HCT116 (cell line): ENCODE data around the gene PRKAR2A. TPM values are rescaled to one million over a fixed set of nuclear protein-coding genes. Genes with fewer than 3 reads are reported as not detected.

Experiments
- ATAC-seq: fragments of 200-7000 bp; cut with Tn5 transposase; 2 replicates; pipeline ENCODE4 v1.9.1; 2020; ENCODE audit warnings: mild to moderate bottlenecking, moderate library complexity
- BruUV-seq: library from RNA; stranded (reverse); fragments of 400-500 nt; replicated peaks from 2 replicates; lab custom pipeline; 2021; lab: Mats Ljungman, UMichigan
- CTCF ChIA-PET: fragments of 300-600 bp; sonication (Branson Sonifier 250); formaldehyde crosslinking; loops from one replicate; lab custom pipeline; 2021; ENCODE audit warnings: antibody characterized with exemption; lab: Charles Lee
- POLR2A ChIA-PET: fragments of 300-600, 350-600 bp; sonication (Branson Sonifier 250); formaldehyde crosslinking; loops from one replicate; lab custom pipeline; 2021; ENCODE audit warnings: antibody characterized with exemption; lab: Charles Lee
- RAD21 ChIA-PET, 2 experiments: fragments of 300-600 bp; sonication (Branson Sonifier 250); formaldehyde crosslinking; loops; one replicate each; lab custom pipeline; 2023; ENCODE audit warnings: low total read pairs in 2 of 2; ENCODE audit not compliant: uncharacterized antibody in 2 of 2, unreplicated experiment in 2 of 2, low non-redundant PET in 1 of 2; lab: Charles Lee
- DNase-seq: peaks from one replicate; pipeline ENCODE4 v3.0.0-alpha.2; 2010; ENCODE audit warnings: low read depth, low spot score
- H2AFZ ChIP-seq: fragments of 200-600 bp; shearing (Covaris generic), sonication (generic); 2 replicates; pipeline ENCODE4 v1.6.1; 2017; ENCODE audit warnings: low read depth, mixed run types, mixed read lengths, antibody characterized with exemption, low read length; ENCODE audit not compliant: poor library complexity, severe bottlenecking
- H3K27ac ChIP-seq: 2 replicates; pipeline ENCODE4 v1.5.1; 2012; ENCODE audit warnings: low read depth, low read length
- H3K27me3 ChIP-seq: fragments of 200-600 bp; sonication (generic); 2 replicates; pipeline ENCODE4 v1.6.1; 2016; ENCODE audit warnings: mixed run types, low read length, mixed read lengths; ENCODE audit not compliant: insufficient read depth
- H3K36me3 ChIP-seq, 2 experiments: fragments of 200-500 bp in 1 of 2; fragments of 200-600 bp in 1 of 2; sonication (Bioruptor generic) in 1 of 2; sonication (generic) in 1 of 2; 2 replicates each; pipeline versions ENCODE4 v1.5.1 to v1.6.1; 2014 to 2016; ENCODE audit warnings: low read length in 2 of 2, inconsistent platforms in 1 of 2, mixed read lengths in 1 of 2, mixed run types in 1 of 2; ENCODE audit not compliant: insufficient read depth in 2 of 2, control insufficient read depth in 1 of 2
- H3K4me1 ChIP-seq, 2 experiments: fragments of 200-600 bp in 1 of 2; sonication (generic) in 1 of 2; 2 replicates each; pipeline versions ENCODE4 v1.5.1 to v1.6.1; 2012 to 2017; ENCODE audit warnings: low read length in 2 of 2, inconsistent platforms in 1 of 2, mild to moderate bottlenecking in 1 of 2, mixed read lengths in 1 of 2, mixed run types in 1 of 2, moderate library complexity in 1 of 2; ENCODE audit not compliant: insufficient read depth in 2 of 2, control insufficient read depth in 1 of 2
- H3K4me2 ChIP-seq: fragments of 200-600 bp; sonication (generic); 2 replicates; pipeline ENCODE4 v1.6.1; 2017; ENCODE audit warnings: mixed run types, low read length, mixed read lengths
- H3K4me3 ChIP-seq, 2 experiments: fragments of 200-600 bp in 1 of 2; sonication (generic) in 1 of 2; replicated peaks in 1 of 2; 2 replicates each; pipeline ENCODE4 v1.5.1; 2011 to 2016; ENCODE audit warnings: low read length in 2 of 2, control low read depth in 1 of 2, low read depth in 1 of 2, mild to moderate bottlenecking in 1 of 2, mixed read lengths in 1 of 2, mixed run types in 1 of 2
- H3K79me2 ChIP-seq: fragments of 200-600 bp; sonication (generic); 2 replicates; pipeline ENCODE4 v1.6.1; 2017; ENCODE audit warnings: mild to moderate bottlenecking, mixed run types, low read length, moderate library complexity, mixed read lengths; ENCODE audit not compliant: insufficient read depth
- H3K9ac ChIP-seq: fragments of 200-600 bp; sonication (generic); 2 replicates; pipeline ENCODE4 v1.6.1; 2016; ENCODE audit warnings: low read length, mixed read lengths
- H3K9me2 ChIP-seq: fragments of 200-600 bp; sonication (generic), shearing (Covaris generic); 2 replicates; pipeline ENCODE4 v1.6.1; 2017; ENCODE audit warnings: mixed run types, mild to moderate bottlenecking, moderate library complexity; ENCODE audit not compliant: insufficient read depth
- H3K9me3 ChIP-seq, 2 experiments: fragments of 200-500 bp in 1 of 2; fragments of 200-600 bp in 1 of 2; sonication (Bioruptor generic) in 1 of 2; sonication (generic) in 1 of 2; 2 replicates each; pipeline ENCODE4 v1.6.1; 2014 to 2017; ENCODE audit warnings: low read length in 2 of 2, mixed read lengths in 2 of 2, inconsistent platforms in 1 of 2, low read depth in 1 of 2, mild to moderate bottlenecking in 1 of 2, mixed run types in 1 of 2, moderate library complexity in 1 of 2; ENCODE audit not compliant: control insufficient read depth in 1 of 2, insufficient read depth in 1 of 2
- H4K20me1 ChIP-seq: fragments of 200-600 bp; sonication (generic), shearing (Covaris generic); 2 replicates; pipeline ENCODE4 v1.6.1; 2017; ENCODE audit warnings: mixed run types, mild to moderate bottlenecking, moderate library complexity; ENCODE audit not compliant: insufficient read depth
- ATF3 ChIP-seq: IDR thresholded peaks from 2 replicates; pipeline ENCODE4 v1.6.1; 2012
- CBX3 ChIP-seq: IDR thresholded peaks from 2 replicates; pipeline ENCODE4 v1.6.1; 2012; ENCODE audit warnings: low read depth
- CEBPB ChIP-seq: IDR thresholded peaks from 2 replicates; pipeline ENCODE4 v1.6.1; 2012; ENCODE audit warnings: low read depth
- CTCF ChIP-seq, 3 experiments: fragments of 200-600 bp in 1 of 3; sonication (generic) in 1 of 3; IDR thresholded peaks in 2 of 3; conservative IDR thresholded peaks in 1 of 3; 2 replicates each; pipeline ENCODE4 v1.5.1; 2012 to 2017; ENCODE audit warnings: low read depth in 2 of 3, low read length in 2 of 3, antibody characterized with exemption in 1 of 3, borderline replicate concordance in 1 of 3, control low read depth in 1 of 3, mild to moderate bottlenecking in 1 of 3, mixed read lengths in 1 of 3, mixed run types in 1 of 3, moderate library complexity in 1 of 3; ENCODE audit not compliant: insufficient read depth in 1 of 3
- EGR1 ChIP-seq: IDR thresholded peaks from 2 replicates; pipeline ENCODE4 v1.6.1; 2012; ENCODE audit warnings: low read depth
- ELF1 ChIP-seq: IDR thresholded peaks from 2 replicates; pipeline ENCODE4 v1.6.1; 2012; ENCODE audit warnings: low read depth, borderline replicate concordance
- EZH2phosphoT487 ChIP-seq: fragments of 200-600 bp; IDR thresholded peaks from 2 replicates; pipeline ENCODE4 v1.6.1; 2018; ENCODE audit warnings: antibody characterized with exemption, borderline replicate concordance
- JUND ChIP-seq: IDR thresholded peaks from 2 replicates; pipeline ENCODE4 v1.6.1; 2012
- MAX ChIP-seq: IDR thresholded peaks from 2 replicates; pipeline ENCODE4 v1.6.1; 2012
- POLR2A ChIP-seq: IDR thresholded peaks from 2 replicates; pipeline ENCODE4 v1.7.0; 2011; ENCODE audit warnings: borderline replicate concordance; ENCODE audit not compliant: insufficient read depth, insufficient read length; ENCODE audit errors: extremely low read depth
- POLR2AphosphoS5 ChIP-seq: IDR thresholded peaks from 2 replicates; pipeline ENCODE4 v1.6.1; 2011; ENCODE audit warnings: mild to moderate bottlenecking, low read depth, low read length, moderate library complexity
- RAD21 ChIP-seq: IDR thresholded peaks from 2 replicates; pipeline ENCODE4 v1.6.1; 2012; ENCODE audit warnings: low read depth, mild to moderate bottlenecking
- REST ChIP-seq: IDR thresholded peaks from 2 replicates; pipeline ENCODE4 v1.6.1; 2012; ENCODE audit warnings: low read depth
- SIN3A ChIP-seq: IDR thresholded peaks from 2 replicates; pipeline ENCODE4 v1.6.1; 2012; ENCODE audit warnings: low read depth
- SP1 ChIP-seq: IDR thresholded peaks from 2 replicates; pipeline ENCODE4 v1.6.1; 2012; ENCODE audit warnings: low read depth
- SRF ChIP-seq: IDR thresholded peaks from 2 replicates; pipeline ENCODE4 v1.6.1; 2012; ENCODE audit warnings: low read depth
- TCF7L2 ChIP-seq: IDR thresholded peaks from 2 replicates; pipeline ENCODE4 v1.7.0; 2011; ENCODE audit warnings: borderline replicate concordance, inconsistent platforms; ENCODE audit not compliant: insufficient read depth, insufficient read length; ENCODE audit errors: extremely low read depth
- YY1 ChIP-seq: IDR thresholded peaks from 2 replicates; pipeline ENCODE4 v1.6.1; 2011; ENCODE audit warnings: low read length, low read depth, moderate library complexity, mild to moderate bottlenecking; ENCODE audit not compliant: insufficient replicate concordance; ENCODE audit errors: extremely low read depth
- ZBTB33 ChIP-seq: IDR thresholded peaks from 2 replicates; pipeline ENCODE4 v1.6.1; 2011; ENCODE audit warnings: mild to moderate bottlenecking, low read length, moderate library complexity; ENCODE audit not compliant: insufficient replicate concordance; ENCODE audit errors: extremely low read depth
- ZNF274 ChIP-seq: fragments of 200-500 bp; sonication (Bioruptor generic); IDR thresholded peaks from 2 replicates; pipeline ENCODE4 v1.6.1; 2014; ENCODE audit warnings: mild to moderate bottlenecking, low read depth, low read length, inconsistent platforms
- intact Hi-C: fragments of 100-400 bp; cut with micrococcal nuclease; formaldehyde crosslinking; loops from 2 replicates; pipeline ENCODE4 v1.10.0; 2022
- total RNA-seq: library from RNA; stranded (reverse); gene quantifications from one replicate; pipeline ENCODE4 v1.2.1, GENCODE V29; 2021; ENCODE audit not compliant: unreplicated experiment

PRKAR2A gene
- total RNA-seq, 1 experiment from 2014 or later, result 63.3 TPM

GRCh38 chr3:48820612-48821324 lies 26.9 kb downstream of the PRKAR2A start:
- peaks cover 36% of the 10 kb centered on the region for H3K79me2 ChIP-seq
- TF ChIP-seq POLR2A (no peak), ZNF274 (no peak), REST (no peak), SP1 (no peak), RAD21 (no peak), POLR2AphosphoS5 (no peak), MAX (no peak), CTCF (IDR thresholded peaks at IDR 0.05 in 2 of 3, conservative IDR thresholded peaks at IDR 0.05 in 1 of 3; ENCODE audit: borderline replicate concordance in 1 of 3, insufficient read depth in 1 of 3, low read depth in 2 of 3, low read length in 2 of 3) (no peak), CBX3 (no peak), EZH2phosphoT487 (no peak), JUND (no peak), ELF1 (no peak), ATF3 (no peak), ZBTB33 (no peak), CEBPB (no peak), SIN3A (no peak), TCF7L2 (no peak), SRF (no peak), YY1 (no peak), EGR1 (no peak)

More at GRCh38 chr3:48820612-48821324, 26.9 kb downstream of the PRKAR2A start:
- no peak for ATAC-seq
- no peaks in the 10 kb centered on the region for H3K9me2 ChIP-seq
- no peak overlapping the region for H3K9ac ChIP-seq
- POLR2A ChIA-PET, result interaction anchor here (0.5 kb wide), 1 partner anchor 79 kb away, joined by 3 read pairs; no protein-coding TSS in a partner anchor
- H3K9me3 ChIP-seq, result no peaks in the 10 kb centered on the region
- no peaks in the 10 kb centered on the region for H3K27me3 ChIP-seq
- H4K20me1 ChIP-seq, result no peaks in the 10 kb centered on the region
- RAD21 ChIA-PET, result no interaction called here
- intact Hi-C loops, result no loop called here
- H3K27ac ChIP-seq, result no peak overlapping the region
- H3K4me1 ChIP-seq, result no peaks in the 10 kb centered on the region
- no peak for DNase-seq
- no TSS peak for BruUV-seq
- CTCF ChIA-PET, result no interaction called here
- H3K36me3 ChIP-seq, result no peaks in the 10 kb centered on the region
- no peak overlapping the region for H2AFZ ChIP-seq
- H3K4me3 ChIP-seq, result no peak overlapping the region
- no peak overlapping the region for H3K4me2 ChIP-seq
